ENCODE data around the gene TMEM171. TPM values are rescaled to one million over a fixed set of nuclear protein-coding genes. Genes with fewer than 3 reads are reported as not detected.

The TMEM171 gene
- total and polyA plus RNA-seq, 5 experiments from 2014 or later = 0.16 to 5.4 TPM; not detected in 3

GRCh38 chr5:73140801-73141200 lies 20.4 kb downstream of the TMEM171 start:
- Mint-ChIP-seq H3K36me3 (peaks cover 0 to 2% (median 0%) of the 10 kb centered on the region in 3 donors), H3K9me3 (no peaks in the 10 kb centered on the region), H3K4me1 (peaks cover 0 to 1% (median under 1%) of the 10 kb centered on the region in 4 donors), H3K27me3 (peaks cover 28 to 77% (median 47%) of the 10 kb centered on the region in 5 donors), H3K4me3 (no peak overlapping the region), H3K27ac (no peak overlapping the region)
- ATAC-seq (no peak), DNase-seq (no peak)
- POLR2A ChIA-PET = no interaction called here

GRCh38 chr5:73142035-73142434 lies 21.7 kb downstream of the TMEM171 start:
- H3K27ac Mint-ChIP-seq = no peak overlapping the region
- DNase-seq = no peak
- POLR2A ChIA-PET = no interaction called here
- ATAC-seq = no peak
- H3K9me3 Mint-ChIP-seq = no peaks in the 10 kb centered on the region
- H3K27me3 Mint-ChIP-seq = peaks cover 33 to 77% (median 53%) of the 10 kb centered on the region in 5 donors
- H3K4me1 Mint-ChIP-seq = peaks cover 0 to 1% (median 0%) of the 10 kb centered on the region in 4 donors
- peaks cover 0 to 4% (median 0%) of the 10 kb centered on the region in 3 donors for H3K36me3 Mint-ChIP-seq
- no peak overlapping the region for H3K4me3 Mint-ChIP-seq

DNA sequence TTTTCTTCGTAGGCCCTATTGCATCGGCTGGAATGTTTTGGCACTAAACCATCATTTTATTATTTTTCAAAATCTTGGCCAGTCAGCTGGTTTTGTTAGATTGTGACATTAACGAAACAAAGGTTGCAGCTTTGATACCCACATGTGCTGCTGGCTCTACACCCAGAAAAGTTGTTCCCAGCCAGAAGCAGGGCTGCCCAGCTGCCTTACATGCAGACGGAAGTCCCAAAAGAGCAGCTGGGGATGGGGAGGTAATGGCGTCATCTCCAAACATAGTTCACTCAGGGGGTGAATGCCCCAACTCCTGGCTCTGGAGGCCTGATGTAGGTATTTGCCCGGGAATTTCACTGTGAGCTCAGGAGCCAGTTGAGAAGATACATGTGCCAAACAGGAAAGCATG lies 23.3 kb downstream of the TMEM171 start:
- no peaks in the 10 kb centered on the region for H3K4me1 Mint-ChIP-seq
- H3K4me3 Mint-ChIP-seq = no peak overlapping the region
- no peak for ATAC-seq

GRCh38 chr5:73149540-73149939 lies 29.2 kb downstream of the TMEM171 start:
- H3K4me3 Mint-ChIP-seq = no peak overlapping the region

More for the DNA sequence above, 23.3 kb downstream of the TMEM171 start:
- Mint-ChIP-seq H3K36me3 (peaks cover 0 to 4% (median 0%) of the 10 kb centered on the region in 3 donors), H3K9me3 (no peaks in the 10 kb centered on the region), H3K27me3 (peaks cover 24 to 71% (median 53%) of the 10 kb centered on the region in 5 donors), H3K27ac (no peak overlapping the region)
- no peak for DNase-seq
- POLR2A ChIA-PET = no interaction called here

DNA sequence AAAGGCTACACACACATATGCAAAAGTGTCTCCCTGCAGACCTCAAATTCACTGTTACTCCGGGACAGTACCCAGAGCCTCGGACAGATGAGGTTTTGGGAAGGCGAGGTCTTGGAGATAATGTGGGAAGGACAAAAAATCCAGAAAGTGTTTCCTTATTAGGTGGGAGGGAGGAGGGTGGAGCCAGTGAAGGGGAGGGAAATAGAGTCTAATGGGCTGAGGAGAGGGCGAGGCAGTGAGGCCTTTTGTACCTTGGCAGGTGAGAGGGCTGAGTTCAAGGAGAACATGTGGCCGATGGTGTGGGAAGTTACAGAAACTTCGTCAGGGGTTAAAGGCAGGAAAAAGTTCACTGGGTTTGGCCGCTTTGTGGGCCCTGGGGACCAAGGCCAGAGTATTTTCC lies 30.5 kb downstream of the TMEM171 start:
- no peak overlapping the region for H3K27ac Mint-ChIP-seq
- POLR2A ChIA-PET = no interaction called here

More at GRCh38 chr5:73149540-73149939, 29.2 kb downstream of the TMEM171 start:
- DNase-seq = no peak
- H3K27me3 Mint-ChIP-seq = peaks cover 44 to 89% (median 57%) of the 10 kb centered on the region in 5 donors
- H3K36me3 Mint-ChIP-seq = peaks cover 0 to 4% (median 0%) of the 10 kb centered on the region in 3 donors
- no peaks in the 10 kb centered on the region for H3K4me1 Mint-ChIP-seq
- ATAC-seq = no peak
- POLR2A ChIA-PET = no interaction called here
- H3K9me3 Mint-ChIP-seq = no peaks in the 10 kb centered on the region
- H3K27ac Mint-ChIP-seq = no peak overlapping the region

GRCh38 chr5:73151766-73152410 lies 31.5 kb downstream of the TMEM171 start:
- DNase-seq (no peak), ATAC-seq (no peak)
- Mint-ChIP-seq H3K4me1 (no peaks in the 10 kb centered on the region), H3K27ac (no peak overlapping the region), H3K27me3 (peaks cover 42 to 89% (median 55%) of the 10 kb centered on the region in 5 donors), H3K36me3 (peaks cover 0 to 2% (median 0%) of the 10 kb centered on the region in 3 donors), H3K9me3 (no peaks in the 10 kb centered on the region), H3K4me3 (no peak overlapping the region)
- POLR2A ChIA-PET = no interaction called here

More for the DNA sequence above, 30.5 kb downstream of the TMEM171 start:
- ATAC-seq = no peak
- peaks cover 43 to 89% (median 53%) of the 10 kb centered on the region in 5 donors for H3K27me3 Mint-ChIP-seq
- no peaks in the 10 kb centered on the region for H3K9me3 Mint-ChIP-seq
- no peak for DNase-seq
- H3K36me3 Mint-ChIP-seq = peaks cover 0 to 2% (median 0%) of the 10 kb centered on the region in 3 donors
- no peaks in the 10 kb centered on the region for H3K4me1 Mint-ChIP-seq
- no peak overlapping the region for H3K4me3 Mint-ChIP-seq

DNA sequence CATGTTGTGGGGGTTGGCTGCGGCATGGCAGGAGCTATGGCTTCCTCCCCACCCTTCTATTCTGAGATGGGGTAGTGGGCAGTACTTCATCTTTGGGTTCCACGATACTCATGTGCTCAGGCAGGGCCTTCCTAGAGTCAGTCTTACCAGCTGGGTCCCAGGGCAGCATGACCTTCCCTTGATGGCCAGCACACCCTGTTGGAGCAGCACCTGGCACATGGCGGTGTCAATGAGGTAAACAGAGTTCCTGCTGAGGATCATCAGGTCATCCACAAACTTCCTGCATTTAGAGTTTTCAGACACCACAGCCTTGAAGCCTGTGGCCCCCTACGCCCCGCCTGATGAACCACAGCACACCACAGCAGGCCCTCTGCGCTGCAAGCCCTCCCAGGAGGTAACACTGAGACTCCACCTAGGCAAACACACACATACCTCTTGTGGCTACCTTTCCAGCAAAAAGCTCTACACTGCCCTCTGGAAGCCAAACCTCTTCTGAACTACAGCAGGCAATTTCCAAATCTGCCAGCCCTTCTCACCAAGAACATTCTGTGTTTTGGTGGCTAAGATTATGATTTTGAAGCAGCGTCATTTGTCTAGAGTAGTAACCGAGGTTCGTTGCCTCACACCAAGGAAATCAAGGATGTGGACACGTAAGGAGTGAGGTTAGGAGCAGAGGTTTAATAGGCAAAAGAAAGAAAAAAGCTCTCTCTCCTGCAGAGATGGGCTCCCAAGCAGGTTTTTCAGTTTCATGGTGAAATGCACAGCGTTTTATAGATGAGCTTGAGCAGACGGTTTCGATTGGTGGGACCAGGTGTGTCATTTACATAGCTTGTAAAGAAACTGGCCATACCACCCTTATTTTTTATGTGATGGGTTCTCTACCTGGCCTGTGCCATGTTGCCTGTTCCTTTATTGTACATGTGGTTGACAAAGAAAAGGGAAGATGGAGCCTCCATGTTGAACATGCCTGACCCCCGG lies 32.3 kb downstream of the TMEM171 start:
- no peak for ATAC-seq
- Mint-ChIP-seq H3K4me1 (peaks cover 0 to 2% (median 1%) of the 10 kb centered on the region in 4 donors), H3K4me3 (no peak overlapping the region), H3K27ac (no peak overlapping the region), H3K27me3 (peaks cover 49 to 89% (median 53%) of the 10 kb centered on the region in 5 donors), H3K9me3 (no peaks in the 10 kb centered on the region), H3K36me3 (peaks cover 0 to 2% (median 0%) of the 10 kb centered on the region in 3 donors)
- no peak for DNase-seq
- POLR2A ChIA-PET = no interaction called here

GRCh38 chr5:73153513-73153912 lies 33.1 kb downstream of the TMEM171 start:
- H3K4me3 Mint-ChIP-seq = no peak overlapping the region
- POLR2A ChIA-PET = no interaction called here
- no peaks in the 10 kb centered on the region for H3K9me3 Mint-ChIP-seq
- H3K4me1 Mint-ChIP-seq = peaks cover 2 to 9% (median 3%) of the 10 kb centered on the region in 4 donors
- H3K27me3 Mint-ChIP-seq = peaks cover 54 to 95% (median 59%) of the 10 kb centered on the region in 5 donors
- no peak overlapping the region for H3K27ac Mint-ChIP-seq
- no peak for ATAC-seq
- H3K36me3 Mint-ChIP-seq = peaks cover 0 to 2% (median 0%) of the 10 kb centered on the region in 3 donors
- DNase-seq = no peak

GRCh38 chr5:73154208-73155006 lies 34.0 kb downstream of the TMEM171 start:
- no peak for ATAC-seq

DNA sequence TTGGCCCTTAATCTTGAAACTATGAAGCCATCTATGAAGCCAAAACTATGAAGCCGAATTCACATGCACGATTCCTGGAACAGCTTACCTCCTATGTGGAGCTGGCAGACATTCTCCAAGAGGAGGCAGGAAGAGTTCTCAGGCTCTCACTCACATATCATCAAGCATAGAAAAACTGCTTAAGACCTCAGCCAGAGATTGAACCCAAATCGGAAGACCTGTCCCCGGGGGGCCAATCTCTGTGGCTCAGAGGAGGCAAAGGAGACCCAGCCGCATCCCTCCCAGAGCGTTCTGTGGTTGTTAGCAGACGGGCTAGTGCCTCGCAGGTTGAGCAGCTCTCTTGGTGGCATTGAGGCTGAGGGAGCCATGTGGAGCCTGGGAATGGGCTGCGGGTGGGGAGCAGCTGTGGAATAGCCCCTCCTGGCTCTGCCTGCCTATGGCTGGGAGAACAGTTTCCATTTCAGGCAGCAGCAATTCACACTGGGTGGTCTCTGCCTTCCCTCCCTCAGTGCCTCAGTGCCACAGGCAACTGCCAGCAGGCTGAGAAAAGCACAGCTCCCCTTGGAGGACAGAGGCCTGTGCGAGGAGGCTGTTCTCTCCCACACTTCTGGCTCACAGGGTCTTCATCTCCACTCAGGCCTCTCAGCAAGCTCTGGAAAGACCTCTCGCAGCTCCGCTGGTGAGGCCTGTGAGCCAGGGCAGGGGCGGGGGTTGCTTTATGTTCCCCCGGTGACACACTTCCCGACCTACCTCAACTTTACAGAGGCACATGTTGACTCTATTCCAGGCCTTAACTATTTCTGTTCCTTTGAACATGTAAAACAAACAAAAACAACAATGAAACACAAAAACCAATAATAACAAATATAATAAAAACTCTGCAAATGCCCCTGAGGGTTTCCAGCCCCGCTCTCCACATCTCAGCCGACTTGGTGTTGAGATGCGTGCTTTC lies 35.2 kb downstream of the TMEM171 start:
- no peaks in the 10 kb centered on the region for H3K9me3 Mint-ChIP-seq
- H3K4me1 Mint-ChIP-seq = peaks cover 17 to 27% (median 19%) of the 10 kb centered on the region in 4 donors
- DNase-seq (no peak), ATAC-seq (no peak)
- peaks cover 46 to 88% (median 57%) of the 10 kb centered on the region in 5 donors for H3K27me3 Mint-ChIP-seq
- no peak overlapping the region for H3K4me3 Mint-ChIP-seq
- POLR2A ChIA-PET = no interaction called here
- peaks cover 0 to 2% (median 0%) of the 10 kb centered on the region in 3 donors for H3K36me3 Mint-ChIP-seq
- no peak overlapping the region for H3K27ac Mint-ChIP-seq

More at GRCh38 chr5:73154208-73155006, 34.0 kb downstream of the TMEM171 start:
- Mint-ChIP-seq H3K36me3 (peaks cover 0 to 2% (median 0%) of the 10 kb centered on the region in 3 donors), H3K4me1 (peaks cover 7 to 16% (median 8%) of the 10 kb centered on the region in 4 donors), H3K4me3 (no peak overlapping the region), H3K27ac (no peak overlapping the region), H3K9me3 (no peaks in the 10 kb centered on the region), H3K27me3 (peaks cover 50 to 95% (median 59%) of the 10 kb centered on the region in 5 donors)
- no peak for DNase-seq
- POLR2A ChIA-PET = no interaction called here

All from naive thymus-derived CD8-positive, alpha-beta T cell (primary cell).